ENCODE results near the gene PCDHGC4. TPM values are rescaled to one million over a fixed set of nuclear protein-coding genes. Genes with fewer than 3 reads are reported as not detected.

The PCDHGC4 gene
- total RNA-seq, 1 experiment from 2014 or later = 4.3 TPM

GRCh38 chr5:141506381-141507155 is 21.7 kb downstream of the PCDHGC4 start:
- no peak overlapping the region for H3K4me2 ChIP-seq (ENCODE audit: insufficient read depth, insufficient read length, low read length)
- no peak overlapping the region for H3T11ph ChIP-seq (ENCODE audit: low read length)
- no peak overlapping the region for H3K14ac ChIP-seq (ENCODE audit: insufficient read depth, low read length)
- no peak overlapping the region for H2BK5ac ChIP-seq (ENCODE audit: insufficient read length, low read length)
- H3K4ac ChIP-seq (ENCODE audit: low read depth, low read length) = no peak overlapping the region
- no peaks in the 10 kb centered on the region for H3K79me1 ChIP-seq (ENCODE audit: insufficient read depth, low read depth, low read length, poor library complexity, severe bottlenecking)
- TF ChIP-seq, protein P1, sequence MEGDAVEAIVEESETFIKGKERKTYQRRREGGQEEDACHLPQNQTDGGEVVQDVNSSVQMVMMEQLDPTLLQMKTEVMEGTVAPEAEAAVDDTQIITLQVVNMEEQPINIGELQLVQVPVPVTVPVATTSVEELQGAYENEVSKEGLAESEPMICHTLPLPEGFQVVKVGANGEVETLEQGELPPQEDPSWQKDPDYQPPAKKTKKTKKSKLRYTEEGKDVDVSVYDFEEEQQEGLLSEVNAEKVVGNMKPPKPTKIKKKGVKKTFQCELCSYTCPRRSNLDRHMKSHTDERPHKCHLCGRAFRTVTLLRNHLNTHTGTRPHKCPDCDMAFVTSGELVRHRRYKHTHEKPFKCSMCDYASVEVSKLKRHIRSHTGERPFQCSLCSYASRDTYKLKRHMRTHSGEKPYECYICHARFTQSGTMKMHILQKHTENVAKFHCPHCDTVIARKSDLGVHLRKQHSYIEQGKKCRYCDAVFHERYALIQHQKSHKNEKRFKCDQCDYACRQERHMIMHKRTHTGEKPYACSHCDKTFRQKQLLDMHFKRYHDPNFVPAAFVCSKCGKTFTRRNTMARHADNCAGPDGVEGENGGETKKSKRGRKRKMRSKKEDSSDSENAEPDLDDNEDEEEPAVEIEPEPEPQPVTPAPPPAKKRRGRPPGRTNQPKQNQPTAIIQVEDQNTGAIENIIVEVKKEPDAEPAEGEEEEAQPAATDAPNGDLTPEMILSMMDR (conservative IDR thresholded peaks at IDR 0.05) = no peak
- no peak overlapping the region for H2BK12ac ChIP-seq (ENCODE audit: insufficient read length, low read depth, low read length)
- H4K20me1 ChIP-seq (ENCODE audit: control insufficient read depth, insufficient read depth, insufficient read length) = no peaks in the 10 kb centered on the region
- H3K4me3 Mint-ChIP-seq = no peak overlapping the region
- no peak overlapping the region; a peak in 1 of 7 replicates for H3K27ac Mint-ChIP-seq
- no CpG with 5 or more reads among the region's 8 CpGs for WGBS (ENCODE audit: extremely low coverage, insufficient read length, low lambda C conversion rate)
- H3K4me1 ChIP-seq (ENCODE audit: insufficient read depth, low read length) = peaks cover 4% of the 10 kb centered on the region; the same call in 1 of the 2 replicates
- H2BK20ac ChIP-seq (ENCODE audit: low read depth, low read length, poor library complexity, severe bottlenecking) = no peak overlapping the region
- no peaks in the 10 kb centered on the region for H3K9me3 ChIP-seq (ENCODE audit: control insufficient read depth, low read depth, low read length)
- H3K56ac ChIP-seq (ENCODE audit: insufficient read length, low read depth, low read length) = no peak overlapping the region
- H2BK120ac ChIP-seq (ENCODE audit: low read depth, low read length, poor library complexity, severe bottlenecking) = no peak overlapping the region
- DNase-seq = no peak
- H3K4me1 Mint-ChIP-seq = peaks cover 30 to 31% of the 10 kb centered on the region in 2 experiments
- H2AFZ ChIP-seq (ENCODE audit: low read length) = no peak overlapping the region
- no peaks in the 10 kb centered on the region for H3K27me3 Mint-ChIP-seq (ENCODE audit: low read depth)
- no peak overlapping the region for H2AK5ac ChIP-seq (ENCODE audit: insufficient read length, low read length)
- no peak overlapping the region for H4K5ac ChIP-seq (ENCODE audit: insufficient read length, low read depth, low read length)
- H3K23me2 ChIP-seq (ENCODE audit: insufficient read length, low read depth, low read length, poor library complexity, severe bottlenecking) = no peaks in the 10 kb centered on the region
- no peaks in the 10 kb centered on the region for H3K9me3 Mint-ChIP-seq
- H3K18ac ChIP-seq (ENCODE audit: insufficient read length, low read depth, low read length) = no peak overlapping the region
- no peaks in the 10 kb centered on the region for H3K27me3 ChIP-seq (ENCODE audit: insufficient read depth, low read length)
- no peak overlapping the region for H3K9ac ChIP-seq (ENCODE audit: extremely low read depth, insufficient read length, low read length)
- no peak overlapping the region for H3K23ac ChIP-seq (ENCODE audit: insufficient read length, low read depth, low read length)
- peaks cover 5 to 16% (median 6%) of the 10 kb centered on the region in 3 experiments for H3K36me3 Mint-ChIP-seq (ENCODE audit: insufficient read depth in 1 of 3, low read depth in 3 of 3)
- no peak overlapping the region for H3K27ac ChIP-seq (ENCODE audit: insufficient read length, low read depth, low read length)
- H3K79me2 ChIP-seq (ENCODE audit: insufficient read depth, low read length) = no peaks in the 10 kb centered on the region
- H2BK15ac ChIP-seq (ENCODE audit: low read depth, low read length) = no peak overlapping the region
- no peak overlapping the region for H4K8ac ChIP-seq (replicated peaks; ENCODE audit: insufficient read length, low read depth, low read length)
- H4K91ac ChIP-seq (ENCODE audit: insufficient read length, low read depth, low read length) = no peak overlapping the region
